HS-5 (cell line): ENCODE results near the gene CLOCK.

Experiments used
- DNase-seq: peaks from one replicate; pipeline ENCODE4 v3.0.0-alpha.2; 2012; ENCODE audit warnings: low read depth

The CLOCK gene

GRCh38 chr4:55543858-55544257 lies 2.9 kb downstream of the CLOCK start:
- no peak for DNase-seq

- DNase-seq: no peak
Observed at GRCh38 chr4:55540271-55540670, 6.4 kb downstream of the CLOCK start.

- no peak for DNase-seq
Observed at GRCh38 chr4:55539658-55540057, 7.1 kb downstream of the CLOCK start.

GRCh38 chr4:55538531-55538930 lies 8.2 kb downstream of the CLOCK start:
- no peak for DNase-seq

- no peak for DNase-seq
Observed at GRCh38 chr4:55534306-55534705, 12.4 kb downstream of the CLOCK start.

- no peak for DNase-seq
Observed at GRCh38 chr4:55530691-55531090, 16.0 kb downstream of the CLOCK start.

- DNase-seq: no peak
Observed at GRCh38 chr4:55530167-55530566, 16.5 kb downstream of the CLOCK start.

GRCh38 chr4:55528491-55528890 lies 18.2 kb downstream of the CLOCK start:
- no peak for DNase-seq

- peak; percentile 24 for DNase-seq
Observed at GRCh38 chr4:55524844-55525571, 21.7 kb downstream of the CLOCK start.

GRCh38 chr4:55518442-55518841 lies 28.3 kb downstream of the CLOCK start:
- DNase-seq: no peak

- no peak for DNase-seq
Observed at GRCh38 chr4:55517526-55518229, 29.0 kb downstream of the CLOCK start.

- no peak for DNase-seq
Observed at GRCh38 chr4:55512922-55513571, 33.7 kb downstream of the CLOCK start.

GRCh38 chr4:55512077-55512476 lies 34.6 kb downstream of the CLOCK start:
- no peak for DNase-seq

- no peak for DNase-seq
Observed at GRCh38 chr4:55510685-55511084, 36.0 kb downstream of the CLOCK start.

- DNase-seq: no peak
Observed at GRCh38 chr4:55509266-55509665, 37.4 kb downstream of the CLOCK start.

GRCh38 chr4:55507612-55508011 lies 39.1 kb downstream of the CLOCK start:
- no peak for DNase-seq

GRCh38 chr4:55503169-55503568 lies 43.5 kb downstream of the CLOCK start:
- peak; percentile 49 for DNase-seq

GRCh38 chr4:55500072-55500471 lies 46.6 kb downstream of the CLOCK start:
- no peak for DNase-seq

- no peak for DNase-seq
Observed at GRCh38 chr4:55499495-55499894, 47.2 kb downstream of the CLOCK start.

- no peak for DNase-seq
Observed at GRCh38 chr4:55498051-55498450, 48.7 kb downstream of the CLOCK start.

- DNase-seq: no peak
Observed at GRCh38 chr4:55491486-55491885, 55.2 kb downstream of the CLOCK start.

- DNase-seq: no peak
Observed at GRCh38 chr4:55488716-55489115, 58.0 kb downstream of the CLOCK start.

- no peak for DNase-seq
Observed at GRCh38 chr4:55485821-55486220, 60.9 kb downstream of the CLOCK start.
